HL-60/S4 (cell line): Measurements from ENCODE around the gene SMPD4.
"Not testable (repeated sequence)": the region's sequence is repeated elsewhere in the genome, so short reads cannot be mapped to it uniquely, and the experiment has no call there.

ENCODE experiments used
- in situ Hi-C: fragments of 300-500 bp; cut with MboI; formaldehyde crosslinking; loops from 2 replicates; pipeline ENCODE4 v1.14.3; 2022; ENCODE audit warnings: low sequenced_read_pairs

Gene SMPD4

DNA sequence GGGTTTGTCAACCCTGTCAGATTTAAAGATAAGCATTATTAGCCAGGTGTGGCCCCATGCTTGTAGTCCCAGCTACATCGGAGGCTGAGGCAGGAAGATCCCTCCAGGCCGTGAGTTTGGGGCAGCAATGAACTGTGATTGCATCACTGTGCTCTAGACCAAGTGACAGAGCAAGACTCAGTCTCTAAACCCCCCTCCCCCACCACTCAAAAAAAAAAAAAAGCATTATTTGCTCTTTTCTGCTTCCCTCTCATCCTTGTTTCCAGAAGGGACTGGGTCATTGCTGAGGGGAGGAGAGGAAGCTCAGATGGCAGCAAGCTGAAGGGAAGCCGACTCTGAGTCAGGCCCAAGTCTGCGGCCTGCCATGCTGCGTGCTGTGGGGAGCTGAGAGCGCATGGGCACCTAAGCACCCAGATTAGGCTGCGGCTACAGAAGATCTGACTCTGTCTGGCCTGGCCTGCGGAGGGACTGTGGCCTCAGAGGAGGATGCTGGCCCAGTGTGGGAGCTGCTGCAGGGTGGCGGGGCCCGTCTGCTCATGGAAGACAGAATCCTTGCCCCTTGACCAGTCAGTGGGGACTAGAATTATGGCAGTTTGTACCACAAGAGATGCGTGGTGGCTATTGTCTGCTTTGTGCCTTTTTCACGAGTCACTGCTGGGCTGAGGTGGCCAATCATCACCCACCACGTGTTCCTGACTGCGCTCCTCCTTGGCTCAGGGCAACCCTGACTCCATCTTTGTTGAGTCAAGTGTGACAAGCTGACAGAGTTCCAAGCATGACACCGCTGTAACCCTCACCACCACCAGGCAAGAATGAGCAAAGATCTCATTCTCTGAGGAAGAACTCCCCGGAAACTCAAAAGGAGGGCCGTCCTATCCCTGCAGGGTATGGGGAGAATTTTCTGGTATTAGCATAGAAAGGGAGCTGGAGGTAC is 6.7 kb upstream of the SMPD4 start:
- in situ Hi-C loops = not testable (repeated sequence)

- in situ Hi-C loops = no loop called here
Measured at GRCh38 chr2:130187268-130187667, 5.9 kb upstream of the SMPD4 start.

GRCh38 chr2:130186391-130186790 is 5.0 kb upstream of the SMPD4 start:
- in situ Hi-C loops = no loop called here

DNA sequence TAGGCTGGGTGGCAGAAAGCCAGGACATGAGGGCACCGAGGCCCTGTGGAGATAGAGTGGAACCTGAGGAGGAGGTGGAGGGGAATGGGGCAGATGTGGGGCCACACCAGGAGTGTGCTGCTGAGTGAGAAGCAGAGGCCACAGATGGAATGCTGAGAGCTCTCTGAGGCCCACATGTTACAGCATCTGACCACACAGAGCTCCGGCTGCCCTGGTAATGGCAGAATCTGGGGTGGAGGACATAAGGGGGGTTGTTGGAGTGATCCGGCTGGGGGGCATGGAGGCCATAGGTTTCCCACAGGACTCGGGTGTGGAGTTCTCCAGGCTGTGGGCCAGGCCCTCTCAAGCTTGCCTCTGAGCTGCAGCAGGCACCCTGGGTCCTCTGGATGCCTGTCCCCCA is 4.5 kb upstream of the SMPD4 start:
- in situ Hi-C loops = no loop called here

DNA sequence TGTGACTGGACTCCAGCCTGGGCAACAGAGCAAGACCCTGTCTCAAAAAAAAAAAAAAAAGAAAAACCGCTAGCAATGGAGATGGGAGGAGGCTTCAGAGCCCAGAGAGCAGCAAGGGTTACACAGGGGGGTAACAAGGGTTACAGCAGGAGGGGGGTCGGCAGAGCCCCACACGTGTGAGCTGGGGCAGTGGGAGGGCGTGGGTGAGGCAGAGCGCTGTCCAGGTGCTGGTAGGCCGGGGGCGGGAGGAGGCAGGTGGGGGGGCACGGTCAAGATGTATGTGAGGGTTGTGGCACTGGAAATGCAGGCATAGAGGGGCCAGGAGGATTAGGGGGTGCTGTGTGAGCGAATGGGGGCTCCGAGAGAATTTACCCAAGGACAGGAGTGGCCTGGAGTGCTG is 4.0 kb upstream of the SMPD4 start:
- in situ Hi-C loops = no loop called here

DNA sequence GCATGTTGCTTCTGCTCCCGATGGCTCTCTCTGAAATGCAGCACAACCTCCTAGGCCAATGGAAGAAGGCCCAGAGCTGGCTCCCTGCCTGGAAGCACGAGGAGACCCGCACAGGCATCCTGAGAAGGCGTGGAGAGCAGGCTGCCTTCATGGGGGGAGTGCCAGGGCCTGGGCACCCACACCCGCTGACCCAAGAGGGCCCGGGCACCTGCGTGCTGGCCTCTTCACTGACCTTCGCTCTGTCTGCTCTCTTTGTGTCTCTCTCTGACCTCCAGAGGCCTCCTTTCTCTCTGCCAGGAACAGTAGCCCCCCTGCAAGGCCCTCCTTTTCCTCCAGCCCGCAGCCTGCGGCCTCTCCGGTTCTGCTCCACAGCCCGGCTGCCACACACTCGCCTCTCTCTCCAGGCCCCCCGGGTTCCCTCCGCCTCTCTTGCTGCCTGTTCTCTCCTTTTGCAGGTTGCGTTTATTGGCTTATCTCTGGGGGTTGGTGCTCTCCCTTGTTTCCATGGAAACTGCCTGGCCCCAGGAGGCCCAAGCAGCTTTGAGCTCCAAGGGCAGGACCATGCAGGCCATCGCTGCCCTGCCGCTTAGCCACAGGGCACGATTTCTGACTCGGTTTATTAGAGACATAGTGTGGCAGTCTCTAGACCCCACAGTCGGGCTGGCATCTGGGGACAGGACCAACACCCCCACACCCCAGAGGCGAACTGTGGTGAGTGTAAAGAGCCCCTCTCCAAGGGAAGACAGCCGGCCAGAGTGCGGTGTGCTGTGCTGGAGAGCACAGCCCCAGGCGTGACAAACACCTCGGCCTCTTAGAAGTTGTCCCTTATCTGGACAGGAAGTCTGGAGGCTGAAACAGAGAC is 2.3 kb upstream of the SMPD4 start:
- in situ Hi-C loops = no loop called here

GRCh38 chr2:130182826-130183511 is 1.6 kb upstream of the SMPD4 start:
- in situ Hi-C loops = not testable (repeated sequence)

- in situ Hi-C loops = not testable (repeated sequence)
Measured at GRCh38 chr2:130181880-130182682, 679 bp upstream of the SMPD4 start, which contains the start of gene MZT2B. TSS of gene MZT2B (plus strand) at chr2:130182262. CDS start at chr2:130182283, 21 bp downstream.

GRCh38 chr2:130180404-130181324 is 738 bp downstream of the SMPD4 start:
- in situ Hi-C loops = not testable (repeated sequence)

DNA sequence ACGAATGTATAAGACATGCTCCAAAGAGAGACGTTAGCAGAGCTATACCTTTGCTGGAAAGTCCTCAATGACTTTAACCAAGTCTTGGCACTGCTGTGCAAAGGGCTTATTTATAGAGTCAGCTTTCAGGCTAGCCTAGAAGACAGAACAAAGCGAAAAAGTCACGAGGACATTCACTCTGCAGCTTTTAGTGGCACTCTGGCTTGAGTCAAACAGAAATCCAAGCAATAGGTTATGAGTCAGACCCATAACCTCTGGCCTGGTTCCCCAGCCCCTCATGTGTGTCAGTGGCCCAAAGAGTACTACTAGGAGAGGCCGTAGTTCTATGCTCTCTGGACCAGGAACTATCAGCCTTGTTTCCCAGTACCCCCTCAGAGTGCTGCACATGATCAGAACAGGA is 6.5 kb downstream of the SMPD4 start:
- in situ Hi-C loops = not testable (repeated sequence)

GRCh38 chr2:130169896-130170295 is 11.5 kb downstream of the SMPD4 start:
- in situ Hi-C loops = no loop called here

DNA sequence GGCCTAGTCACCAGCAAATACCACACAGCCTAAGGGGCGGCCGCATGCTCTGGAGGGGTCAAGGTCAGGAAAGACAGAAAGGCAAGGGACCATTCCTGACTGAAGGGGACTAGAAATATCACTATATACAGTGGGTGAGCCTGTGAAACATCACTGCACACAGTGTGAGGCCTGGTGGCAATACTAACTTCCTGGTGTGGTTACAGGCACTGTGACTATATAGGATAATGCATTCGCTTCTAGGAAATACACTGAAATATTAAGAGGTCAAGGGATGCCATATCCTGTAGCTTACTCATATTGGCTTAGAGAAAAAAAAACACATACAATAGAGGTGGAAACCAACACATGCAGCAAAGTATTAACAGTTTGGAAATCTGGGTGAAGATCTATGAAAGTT is 12.2 kb downstream of the SMPD4 start:
- in situ Hi-C loops = not testable (repeated sequence)

DNA sequence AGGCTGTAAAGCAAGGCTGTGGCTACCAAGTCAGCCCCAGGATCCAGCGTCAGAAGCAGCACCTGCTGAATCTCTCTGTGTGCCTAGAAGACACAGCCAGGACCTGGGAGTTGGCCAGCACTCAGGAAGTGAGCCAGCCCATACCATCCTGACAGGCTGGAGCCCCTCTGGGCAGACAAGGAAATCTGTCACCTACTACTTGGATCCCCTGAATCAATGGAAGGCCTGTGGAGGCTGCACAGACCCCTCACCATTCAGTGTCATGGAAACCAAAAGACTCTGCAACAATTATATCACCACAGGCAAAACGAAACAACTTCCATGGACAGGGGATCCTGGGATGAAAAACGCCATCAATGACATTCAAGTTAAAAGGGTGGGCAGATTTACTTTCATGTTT is 14.8 kb downstream of the SMPD4 start:
- in situ Hi-C loops = not testable (repeated sequence)

- in situ Hi-C loops = no loop called here
Measured at GRCh38 chr2:130165293-130166016, 15.9 kb downstream of the SMPD4 start.

GRCh38 chr2:130162968-130163367 is 18.4 kb downstream of the SMPD4 start:
- in situ Hi-C loops = no loop called here

- in situ Hi-C loops = not testable (repeated sequence)
Measured at GRCh38 chr2:130162486-130162885, 18.9 kb downstream of the SMPD4 start.

GRCh38 chr2:130160838-130161705 is 20.3 kb downstream of the SMPD4 start:
- in situ Hi-C loops = not testable (repeated sequence)

- in situ Hi-C loops = no loop called here
Measured at GRCh38 chr2:130160131-130160530, 21.3 kb downstream of the SMPD4 start.
